NOMO-1 (cell line): ENCODE data around the gene WDR41.
A peak's percentile ranks its signal among the peaks of the same experiment; 100 is the strongest.

Experiments
- DNase-seq, 2 experiments: peaks; one replicate each; lab custom pipeline; 2025; ENCODE audit not compliant: unreplicated experiment in 2 of 2; lab: John Stamatoyannopoulos, UW

WDR41 gene

GRCh38 chr5:77449277-77449676, 42.8 kb downstream of the WDR41 start:
- peak; percentile 1 to 59 for DNase-seq

GRCh38 chr5:77448831-77449230, 43.3 kb downstream of the WDR41 start:
- DNase-seq: no peak

- DNase-seq: no peak
These were observed 47.8 kb downstream of the WDR41 start for GRCh38 chr5:77444356-77444755.

- DNase-seq: no peak
These were observed 48.4 kb downstream of the WDR41 start for GRCh38 chr5:77443670-77444069.

GRCh38 chr5:77438071-77438470, 54.0 kb downstream of the WDR41 start:
- no peak for DNase-seq

GRCh38 chr5:77437194-77437593, 54.9 kb downstream of the WDR41 start:
- DNase-seq: no peak

- no peak for DNase-seq
These were observed 60.4 kb downstream of the WDR41 start for GRCh38 chr5:77431719-77432118.

GRCh38 chr5:77431286-77431685, 60.8 kb downstream of the WDR41 start:
- no peak for DNase-seq

- DNase-seq: no peak
These were observed 61.4 kb downstream of the WDR41 start for GRCh38 chr5:77430726-77431125.

- DNase-seq: no peak
These were observed 63.6 kb downstream of the WDR41 start for GRCh38 chr5:77428526-77428925.

GRCh38 chr5:77427998-77428397, 64.1 kb downstream of the WDR41 start:
- no peak for DNase-seq

- DNase-seq: no peak
These were observed 65.4 kb downstream of the WDR41 start for GRCh38 chr5:77426670-77427069.

GRCh38 chr5:77425998-77426659, 66.0 kb downstream of the WDR41 start:
- DNase-seq: no peak

- DNase-seq: no peak
These were observed 66.7 kb downstream of the WDR41 start for GRCh38 chr5:77425420-77425819.

GRCh38 chr5:77424921-77425320, 67.2 kb downstream of the WDR41 start:
- no peak for DNase-seq

- no peak for DNase-seq
These were observed 68.9 kb downstream of the WDR41 start for GRCh38 chr5:77423022-77423750.

GRCh38 chr5:77420940-77421339, 71.2 kb downstream of the WDR41 start:
- DNase-seq: no peak

- DNase-seq: no peak
These were observed 72.2 kb downstream of the WDR41 start for GRCh38 chr5:77419644-77420582.

- DNase-seq: no peak
These were observed 73.2 kb downstream of the WDR41 start for GRCh38 chr5:77418601-77419581.

- no peak for DNase-seq
These were observed 74.0 kb downstream of the WDR41 start for GRCh38 chr5:77418162-77418561.
